ENCODE results near the gene C22orf39.
A peak's percentile ranks its signal among the peaks of the same experiment; 100 is the strongest.

The C22orf39 gene
- total RNA-seq: 23.1 to 29.6 reads per million in 2 donors

- DNase-seq: peak; percentile 73 to 95 (median 85)
These were observed at the start of gene C22orf39 for GRCh38 chr22:19447330-19448075. Gene C22orf39, minus strand, starts transcription at chr22:19447711. Its CDS starts 23 bp downstream, at chr22:19447688.

DNA sequence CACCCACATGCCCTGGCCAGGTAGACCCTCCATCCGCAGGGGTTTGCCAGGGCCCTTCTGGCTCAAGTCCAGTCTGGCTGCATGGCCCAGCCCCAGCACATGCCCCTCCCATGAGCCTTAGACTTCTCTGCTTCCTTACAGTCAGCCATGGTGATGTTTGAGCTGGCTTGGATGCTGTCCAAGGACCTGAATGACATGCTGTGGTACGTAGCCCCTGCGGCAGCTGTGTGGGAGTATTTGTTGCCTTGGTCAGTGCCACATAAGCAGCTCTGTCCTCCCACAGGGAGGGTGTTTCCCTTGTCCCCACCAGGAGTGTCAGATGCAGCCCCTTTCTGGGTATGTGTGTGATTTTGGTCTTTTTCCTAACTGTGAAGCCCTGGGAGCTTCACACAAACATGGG lies 49.7 kb upstream of the C22orf39 start:
- no peak for DNase-seq

- DNase-seq: no peak
These were observed 48.8 kb upstream of the C22orf39 start for GRCh38 chr22:19496324-19496630.

GRCh38 chr22:19495562-19496323 lies 48.2 kb upstream of the C22orf39 start:
- peak in 1 of 5 experiments; percentile 50 for DNase-seq

- no peak for DNase-seq
These were observed 47.2 kb upstream of the C22orf39 start for GRCh38 chr22:19494676-19495173.

GRCh38 chr22:19494001-19494560 lies 46.6 kb upstream of the C22orf39 start:
- no peak for DNase-seq

GRCh38 chr22:19492504-19493174 lies 45.1 kb upstream of the C22orf39 start:
- no peak for DNase-seq

- peak in 1 of 5 experiments; percentile 47 for DNase-seq
These were observed 43.2 kb upstream of the C22orf39 start for GRCh38 chr22:19490628-19491230.

- peak in 1 of 5 experiments; percentile 43 for DNase-seq
These were observed 41.7 kb upstream of the C22orf39 start for GRCh38 chr22:19488884-19489843.

- DNase-seq: no peak
These were observed 40.8 kb upstream of the C22orf39 start for GRCh38 chr22:19488285-19488684.

DNA sequence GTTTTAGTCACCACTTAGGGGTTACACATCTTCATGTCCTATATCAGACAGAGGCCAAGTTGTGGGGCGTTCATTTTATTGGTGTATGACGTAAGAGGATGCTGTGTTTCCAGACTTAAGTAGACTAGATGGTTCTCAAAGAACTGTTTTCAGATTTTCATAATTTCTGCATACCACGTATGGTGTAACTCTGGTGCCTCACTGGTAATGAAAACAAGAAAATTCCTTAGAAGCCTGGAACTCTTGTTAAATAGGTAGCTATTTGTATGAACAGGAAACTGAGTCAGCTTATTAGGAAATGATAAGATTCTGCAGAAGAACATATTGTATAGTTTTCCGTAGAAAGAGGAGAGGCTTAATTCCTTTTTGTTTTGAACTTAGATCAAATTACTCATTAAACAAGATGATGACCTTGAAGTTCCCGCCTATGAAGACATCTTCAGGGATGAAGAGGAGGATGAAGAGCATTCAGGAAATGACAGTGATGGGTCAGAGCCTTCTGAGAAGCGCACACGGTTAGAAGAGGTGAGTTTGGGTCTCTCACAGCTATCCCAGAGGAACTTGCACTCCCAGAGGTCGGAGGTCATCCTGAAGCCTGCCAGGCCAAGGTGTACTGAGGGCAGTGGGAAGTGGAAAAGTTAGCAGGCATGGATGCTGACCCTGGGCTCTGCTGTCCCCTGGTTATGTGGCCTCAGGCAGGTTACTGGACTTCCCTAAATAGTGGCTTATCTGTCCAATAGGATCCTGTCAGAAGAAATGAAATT lies 36.2 kb upstream of the C22orf39 start:
- DNase-seq: peak in 1 of 5 experiments; percentile 22

DNA sequence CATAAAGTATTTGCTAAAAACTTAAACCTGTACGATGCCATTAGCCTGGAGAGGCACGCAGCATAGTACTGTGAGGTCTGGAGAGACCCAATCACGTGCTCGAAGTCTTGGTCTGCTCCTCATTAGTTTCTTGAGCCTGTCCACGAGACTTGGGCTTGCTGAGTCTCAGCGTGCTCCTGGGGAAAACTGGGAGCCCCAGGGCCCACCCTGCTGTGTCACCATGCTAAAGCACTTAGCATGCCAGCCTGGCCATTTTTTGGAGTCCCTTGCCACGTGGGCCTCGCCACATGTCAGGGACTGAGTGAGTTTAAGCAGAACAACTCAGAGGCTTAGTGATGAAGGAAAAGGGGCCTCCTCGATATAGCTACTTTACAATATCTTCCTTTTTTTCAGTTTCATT lies 34.8 kb upstream of the C22orf39 start:
- DNase-seq: no peak

GRCh38 chr22:19480789-19481188 lies 33.3 kb upstream of the C22orf39 start:
- DNase-seq: no peak

DNA sequence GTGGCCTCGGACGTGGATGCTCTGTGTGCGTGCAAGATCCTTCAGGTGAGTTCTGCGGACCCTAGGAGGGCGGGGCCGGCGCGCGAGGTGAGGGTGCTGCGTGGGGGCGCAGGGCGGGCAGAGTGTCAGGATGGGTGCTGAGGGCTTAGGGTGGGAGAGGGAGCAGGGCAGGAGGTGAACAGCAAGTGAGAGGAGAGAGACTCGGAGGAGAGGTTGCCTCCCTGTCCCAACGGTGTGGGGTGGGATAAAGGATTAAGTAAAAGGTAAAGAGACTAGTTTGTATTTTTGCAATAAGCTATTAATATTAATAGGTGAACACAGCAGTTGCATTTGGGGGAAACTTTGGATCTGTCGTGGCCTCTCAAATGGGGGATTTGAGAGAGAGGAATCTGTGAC lies 32.7 kb upstream of the C22orf39 start:
- DNase-seq: no peak

DNA sequence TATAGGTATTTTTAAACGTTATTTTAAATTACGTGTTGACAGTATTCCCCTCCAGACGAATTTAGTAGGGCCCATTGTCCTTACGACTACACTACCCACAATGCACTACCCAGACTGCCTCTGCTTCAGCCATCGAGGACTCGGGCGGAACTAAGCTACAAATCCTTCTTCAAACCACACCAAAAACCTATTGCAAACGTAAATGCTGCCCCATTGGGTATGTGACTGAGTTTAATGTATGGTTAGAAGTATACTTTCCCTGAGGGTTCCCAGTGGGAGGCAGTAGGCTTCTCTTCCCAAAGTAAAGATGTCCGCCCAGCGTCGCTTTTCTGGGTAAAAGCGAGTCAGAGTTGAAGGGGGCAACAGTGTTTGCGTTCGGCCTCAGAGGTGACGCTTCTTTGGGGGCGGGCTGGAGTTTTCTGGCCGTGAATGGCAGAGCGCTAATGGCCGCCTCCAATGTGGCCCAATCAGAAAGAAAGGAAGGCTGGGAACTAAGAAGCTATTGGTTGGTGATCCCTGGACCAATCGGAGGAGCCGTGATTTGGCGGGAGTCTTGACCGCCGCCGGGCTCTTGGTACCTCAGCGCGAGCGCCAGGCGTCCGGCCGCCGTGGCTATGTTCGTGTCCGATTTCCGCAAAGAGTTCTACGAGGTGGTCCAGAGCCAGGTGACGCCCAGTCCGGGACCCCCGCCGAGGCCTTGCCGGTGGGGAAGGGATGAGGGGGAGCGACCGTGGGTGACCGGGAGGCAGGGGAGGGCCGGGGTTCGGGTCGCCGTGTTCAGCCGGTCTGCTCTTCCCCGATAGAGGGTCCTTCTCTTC lies 32.1 kb upstream of the C22orf39 start, which contains the start of gene CDC45:
CDC45 (plus strand) TSS at position 566 of the 818 bp plus-strand sequence; CDS start at position 615, 49 bp downstream.
- DNase-seq: peak; percentile 75 to 98 (median 91)

- peak; percentile 62 to 90 (median 74) for DNase-seq
These were observed 31.4 kb upstream of the C22orf39 start, which contains the start of gene UFD1 for GRCh38 chr22:19478901-19479354. Gene UFD1, minus strand, starts transcription at chr22:19479193. Its CDS starts 108 bp downstream, at chr22:19479085.

GRCh38 chr22:19478045-19478900 lies 30.8 kb upstream of the C22orf39 start:
- peak in 1 of 5 experiments; percentile 46 for DNase-seq

All from T-helper 2 cell (primary cell).